A549 (cell line): ENCODE results near the gene HINT3.

Source experiments
- CBX8 ChIP-seq: fragments of 200-600 bp; sonication (generic); IDR thresholded peaks from 2 replicates; pipeline ENCODE4 v1.6.1; 2016
- FOSL2 ChIP-seq, 2 experiments: fragments of 450-650 bp in 1 of 2; fragments of >200 bp in 1 of 2; sonication (Bioruptor Twin) in 1 of 2; formaldehyde crosslinking; IDR thresholded peaks; 2 replicates each; pipeline versions ENCODE4 v1.5.0 to v1.6.1; 2016 to 2020; ENCODE audit warnings: mild to moderate bottlenecking in 1 of 2, moderate library complexity in 1 of 2
- POLR2A ChIP-seq: IDR thresholded peaks from 2 replicates; pipeline ENCODE4 v1.6.1; 2012; ENCODE audit warnings: mild to moderate bottlenecking, low read length
- TF ChIP-seq, protein P1 (sequence below): fragments of >200 bp; sonication (Bioruptor Twin); formaldehyde crosslinking; IDR thresholded peaks from 3 replicates; pipeline ENCODE4 v1.5.1; 2016

GRCh38 chr6:126010040-126010439, 53.5 kb downstream of the HINT3 start:
- no peak for TF ChIP-seq POLR2A
- TF ChIP-seq CBX8: no peak
- TF ChIP-seq, protein P1, sequence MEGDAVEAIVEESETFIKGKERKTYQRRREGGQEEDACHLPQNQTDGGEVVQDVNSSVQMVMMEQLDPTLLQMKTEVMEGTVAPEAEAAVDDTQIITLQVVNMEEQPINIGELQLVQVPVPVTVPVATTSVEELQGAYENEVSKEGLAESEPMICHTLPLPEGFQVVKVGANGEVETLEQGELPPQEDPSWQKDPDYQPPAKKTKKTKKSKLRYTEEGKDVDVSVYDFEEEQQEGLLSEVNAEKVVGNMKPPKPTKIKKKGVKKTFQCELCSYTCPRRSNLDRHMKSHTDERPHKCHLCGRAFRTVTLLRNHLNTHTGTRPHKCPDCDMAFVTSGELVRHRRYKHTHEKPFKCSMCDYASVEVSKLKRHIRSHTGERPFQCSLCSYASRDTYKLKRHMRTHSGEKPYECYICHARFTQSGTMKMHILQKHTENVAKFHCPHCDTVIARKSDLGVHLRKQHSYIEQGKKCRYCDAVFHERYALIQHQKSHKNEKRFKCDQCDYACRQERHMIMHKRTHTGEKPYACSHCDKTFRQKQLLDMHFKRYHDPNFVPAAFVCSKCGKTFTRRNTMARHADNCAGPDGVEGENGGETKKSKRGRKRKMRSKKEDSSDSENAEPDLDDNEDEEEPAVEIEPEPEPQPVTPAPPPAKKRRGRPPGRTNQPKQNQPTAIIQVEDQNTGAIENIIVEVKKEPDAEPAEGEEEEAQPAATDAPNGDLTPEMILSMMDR: no peak
- TF ChIP-seq FOSL2 (IDR thresholded peaks at IDR 0.05): no peak
- no peak for TF ChIP-seq FOSL2 (CRISPR knock-in tag; IDR thresholded peaks at IDR 0.05)
